ENCODE measurements around the gene ZMIZ1. TPM values are rescaled to one million over a fixed set of nuclear protein-coding genes. Genes with fewer than 3 reads are reported as not detected.
A peak's percentile ranks its signal among the peaks of the same experiment; 100 is the strongest.

Gene ZMIZ1
- polyA plus RNA-seq, 2 of the 4 experiments (the other 2 are of a cell fraction) = 8.1 to 30.3 TPM

DNA sequence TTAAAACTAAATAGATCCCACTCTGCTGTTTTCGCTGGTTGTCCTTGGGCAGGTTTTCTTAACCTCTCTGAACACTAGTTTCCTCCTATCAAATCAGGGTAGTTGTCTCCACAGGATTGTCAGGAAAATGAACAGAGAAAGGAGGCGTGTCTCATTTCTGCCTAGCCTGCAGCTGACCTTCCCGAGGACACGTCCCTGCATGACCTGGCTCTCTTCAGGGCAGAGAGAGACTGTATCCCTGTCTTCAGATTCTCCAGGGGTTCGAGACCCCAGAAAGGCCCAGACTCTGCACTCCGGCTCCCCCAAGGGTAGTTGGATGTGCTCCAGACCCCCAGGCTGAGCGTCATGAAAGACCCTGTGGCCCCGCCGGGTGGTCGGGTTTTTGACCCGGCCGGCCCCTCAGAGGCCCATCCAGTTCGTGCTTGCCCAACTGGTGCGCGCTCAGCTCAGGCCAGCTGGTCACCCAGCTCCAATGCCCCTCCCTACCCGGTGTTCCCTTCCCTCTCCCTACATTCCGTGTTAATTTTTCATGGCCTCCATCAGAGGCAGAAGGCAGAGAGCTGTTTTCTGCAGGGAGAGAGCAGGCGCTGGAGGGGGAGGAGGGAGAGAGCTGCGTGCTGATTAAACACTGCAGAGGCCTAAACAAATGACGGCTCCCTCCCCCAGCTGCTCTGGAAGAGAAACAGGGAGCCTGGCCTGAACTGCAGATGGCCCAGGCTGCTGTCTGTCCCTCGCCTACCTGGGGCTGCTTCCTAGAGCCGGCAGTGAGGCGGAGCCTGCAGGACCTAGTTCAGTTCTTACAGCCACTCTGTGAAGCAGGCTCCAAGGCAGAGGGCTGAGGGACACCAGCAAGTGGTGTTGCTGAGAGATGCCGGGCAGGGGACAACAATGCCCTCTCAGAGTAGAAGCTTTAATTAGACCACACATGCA is 192.3 kb downstream of the ZMIZ1 start:
- Histone ChIP-seq H3K4me1 (no peaks in the 10 kb centered on the region), H3K4me2 (no peak overlapping the region), H3K27ac (0 out of 6 replicates have a peak overlapping the region, but pooled peaks of 1 of the 2 experiments have one; percentile 21), H3K9me3 (no peaks in the 10 kb centered on the region), H3K4me3 (no peak overlapping the region)
- TF ChIP-seq SMC3 (IDR thresholded peaks at IDR 0.05) (no peak), GATA3 (IDR thresholded peaks at IDR 0.05; ENCODE audit: borderline replicate concordance) (no peak)
- WGBS (ENCODE audit: missing lambda C conversion rate) = 89% methylated on average over 24 of the region's 24 CpGs
- DNase-seq (ENCODE audit: low read depth in 1 of 2, low spot score in 1 of 2) (no peak), FAIRE-seq (no peak), ATAC-seq (no peak)
- ChIA-PET POLR2A (no interaction called here), CTCF (no interaction called here)

- no peak overlapping the region for H3K4me3 ChIP-seq
- H3K27ac ChIP-seq = no peak overlapping the region
- POLR2A ChIA-PET = no interaction called here
- no peak overlapping the region for H3K4me2 ChIP-seq
- ATAC-seq (no peak), FAIRE-seq (no peak), DNase-seq (ENCODE audit: low read depth in 1 of 2, low spot score in 1 of 2) (no peak)
- no peaks in the 10 kb centered on the region for H3K9me3 ChIP-seq
- no peaks in the 10 kb centered on the region for H3K4me1 ChIP-seq
- WGBS (ENCODE audit: missing lambda C conversion rate) = 88% methylated on average over 3 of the region's 3 CpGs
- TF ChIP-seq EP300 (IDR thresholded peaks at IDR 0.05) (no peak), KDM5A (IDR thresholded peaks at IDR 0.05) (no peak), RCOR1 (IDR thresholded peaks at IDR 0.05; ENCODE audit: low read depth, low read length) (no peak), FOSL2 (IDR thresholded peaks at IDR 0.05) (no peak), FOSL2 (CRISPR knock-in tag; IDR thresholded peaks at IDR 0.05) (no peak), POLR2AphosphoS2 (conservative IDR thresholded peaks at IDR 0.05; ENCODE audit: low read length) (no peak), BCL3 (IDR thresholded peaks at IDR 0.05) (no peak), REST (IDR thresholded peaks at IDR 0.05) (no peak), SMC3 (IDR thresholded peaks at IDR 0.05) (no peak), ESRRA (IDR thresholded peaks at IDR 0.05; ENCODE audit: borderline replicate concordance, low read length) (no peak), HDAC2 (IDR thresholded peaks at IDR 0.05) (no peak), EHMT2 (IDR thresholded peaks at IDR 0.05; ENCODE audit: low read depth) (no peak), SREBF2 (IDR thresholded peaks at IDR 0.05) (no peak), KDM1A (IDR thresholded peaks at IDR 0.05; ENCODE audit: low read depth) (no peak), HOXB13 (CRISPR knock-in tag; IDR thresholded peaks at IDR 0.05; ENCODE audit: low read depth) (no peak)
- CTCF ChIA-PET = no interaction called here
Observed at GRCh38 chr10:79262131-79262530, 193.4 kb downstream of the ZMIZ1 start.

- H3K4me1 ChIP-seq = no peaks in the 10 kb centered on the region
- ChIA-PET CTCF (no interaction called here), POLR2A (no interaction called here)
- H3K4me3 ChIP-seq = no peak overlapping the region
- 84% methylated on average over 18 of the region's 18 CpGs for WGBS (ENCODE audit: missing lambda C conversion rate)
- no peaks in the 10 kb centered on the region for H3K9me3 ChIP-seq
- ATAC-seq = no peak
- no peak for DNase-seq (ENCODE audit: low read depth in 1 of 2, low spot score in 1 of 2)
- FAIRE-seq = no peak
- H3K27ac ChIP-seq = no peak overlapping the region
- no peak overlapping the region for H3K4me2 ChIP-seq
- TF ChIP-seq USF2 (IDR thresholded peaks at IDR 0.05) (no peak), JUN (IDR thresholded peaks at IDR 0.05) (no peak), REST (IDR thresholded peaks at IDR 0.05) (no peak), RFX5 (IDR thresholded peaks at IDR 0.05) (no peak), FOXS1 (CRISPR knock-in tag; IDR thresholded peaks at IDR 0.05) (no peak)
- TF ChIP-seq, protein P1, sequence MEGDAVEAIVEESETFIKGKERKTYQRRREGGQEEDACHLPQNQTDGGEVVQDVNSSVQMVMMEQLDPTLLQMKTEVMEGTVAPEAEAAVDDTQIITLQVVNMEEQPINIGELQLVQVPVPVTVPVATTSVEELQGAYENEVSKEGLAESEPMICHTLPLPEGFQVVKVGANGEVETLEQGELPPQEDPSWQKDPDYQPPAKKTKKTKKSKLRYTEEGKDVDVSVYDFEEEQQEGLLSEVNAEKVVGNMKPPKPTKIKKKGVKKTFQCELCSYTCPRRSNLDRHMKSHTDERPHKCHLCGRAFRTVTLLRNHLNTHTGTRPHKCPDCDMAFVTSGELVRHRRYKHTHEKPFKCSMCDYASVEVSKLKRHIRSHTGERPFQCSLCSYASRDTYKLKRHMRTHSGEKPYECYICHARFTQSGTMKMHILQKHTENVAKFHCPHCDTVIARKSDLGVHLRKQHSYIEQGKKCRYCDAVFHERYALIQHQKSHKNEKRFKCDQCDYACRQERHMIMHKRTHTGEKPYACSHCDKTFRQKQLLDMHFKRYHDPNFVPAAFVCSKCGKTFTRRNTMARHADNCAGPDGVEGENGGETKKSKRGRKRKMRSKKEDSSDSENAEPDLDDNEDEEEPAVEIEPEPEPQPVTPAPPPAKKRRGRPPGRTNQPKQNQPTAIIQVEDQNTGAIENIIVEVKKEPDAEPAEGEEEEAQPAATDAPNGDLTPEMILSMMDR (IDR thresholded peaks at IDR 0.05) = no peak
Observed at GRCh38 chr10:79262959-79263746, 194.4 kb downstream of the ZMIZ1 start.
